Prostate gland (tissue), 2 donors: ENCODE data around the gene HTRA2. TPM values are rescaled to one million over a fixed set of nuclear protein-coding genes. Genes with fewer than 3 reads are reported as not detected.

Source experiments
- DNase-seq: peaks from one replicate; pipeline ENCODE4 v3.0.0-alpha.2; 2019; ENCODE audit warnings: low spot score
- H3K27ac ChIP-seq, 2 donors: fragments of 200-600 bp; sonication (generic); 2 replicates each; pipeline ENCODE4 v1.5.1; 2017 to 2019
- H3K27me3 ChIP-seq: fragments of 200-600 bp; sonication (generic); replicated peaks from 2 replicates; pipeline ENCODE4 v1.5.1; 2019; ENCODE audit not compliant: insufficient read depth
- H3K36me3 ChIP-seq, 2 donors: fragments of 200-600 bp; sonication (generic); 1 replicate in 1 of 2; 2 replicates in 1 of 2; pipeline versions ENCODE4 v1.5.1 to v1.8.1; 2017 to 2019
- H3K4me1 ChIP-seq: fragments of 200-600 bp; sonication (generic); replicated peaks from 2 replicates; pipeline ENCODE4 v1.5.1; 2019
- H3K4me3 ChIP-seq, 2 donors: fragments of 200-600 bp; sonication (generic); 2 replicates each; pipeline ENCODE4 v1.5.1; 2017 to 2019
- H3K9me3 ChIP-seq: fragments of 200-600 bp; sonication (generic); 2 replicates; pipeline ENCODE4 v1.5.1; 2017
- CTCF ChIP-seq, 4 experiments: fragments of 200-600 bp in 2 of 4; fragments of 450-650 bp in 2 of 4; sonication (generic) in 2 of 4; IDR thresholded peaks; 1 replicate in 3 of 4; 2 replicates in 1 of 4; pipeline ENCODE4 v1.5.1; 2016 to 2019; ENCODE audit warnings: antibody characterized with exemption in 4 of 4, mild to moderate bottlenecking in 2 of 4, moderate library complexity in 2 of 4
- POLR2A ChIP-seq: fragments of 450-650 bp; IDR thresholded peaks from one replicate; pipeline ENCODE4 v1.6.1; 2016; ENCODE audit warnings: antibody characterized with exemption, mild to moderate bottlenecking
- POLR2AphosphoS5 ChIP-seq: sonication (generic); formaldehyde crosslinking; IDR thresholded peaks from one replicate; pipeline ENCODE4 v1.6.1; 2017; ENCODE audit warnings: antibody characterized with exemption
- WGBS: methylation state at CpG from one replicate; pipeline ENCODE4 v1.1.5; 2018; 5-methylcytosine and 5-hydroxymethylcytosine counted together
- intact Hi-C: fragments of 100-400 bp; cut with DNase I; formaldehyde crosslinking; loops from one replicate; pipeline ENCODE4 v1.14.2; 2022
- total RNA-seq, 2 donors: library from RNA; depleted of rRNA; stranded (reverse); fragments of >200 nt; gene quantifications; one replicate each; pipeline ENCODE4 v1.1.0, GENCODE V29; 2016

Gene HTRA2
- total RNA-seq, 2 donors from 2014 or later = 19.1 to 37.9 TPM

GRCh38 chr2:74572178-74572925 lies 42.6 kb downstream of the HTRA2 start:
- intact Hi-C loops = no loop called here
- Histone ChIP-seq H3K4me1 (no peaks in the 10 kb centered on the region), H3K9me3 (no peaks in the 10 kb centered on the region), H3K27ac (no peak overlapping the region), H3K4me3 (no peak overlapping the region), H3K27me3 (no peaks in the 10 kb centered on the region), H3K36me3 (no peaks in the 10 kb centered on the region)
- no peak for DNase-seq
- 82% methylated on average over 3 of the region's 3 CpGs for WGBS
- no peak for TF ChIP-seq CTCF (IDR thresholded peaks at IDR 0.05)
- no peak for TF ChIP-seq POLR2A
- TF ChIP-seq POLR2AphosphoS5 = no peak

GRCh38 chr2:74573747-74574562 lies 44.2 kb downstream of the HTRA2 start:
- no peaks in the 10 kb centered on the region for H3K27me3 ChIP-seq
- no peaks in the 10 kb centered on the region for H3K4me1 ChIP-seq
- DNase-seq = no peak
- intact Hi-C loops = no loop called here
- H3K4me3 ChIP-seq = no peak overlapping the region
- H3K9me3 ChIP-seq = no peaks in the 10 kb centered on the region
- 45% methylated on average over 7 of the region's 7 CpGs for WGBS
- TF ChIP-seq POLR2A (no peak), CTCF (IDR thresholded peaks at IDR 0.05) (no peak), POLR2AphosphoS5 (no peak)
- no peak overlapping the region for H3K27ac ChIP-seq
- no peaks in the 10 kb centered on the region for H3K36me3 ChIP-seq

DNA sequence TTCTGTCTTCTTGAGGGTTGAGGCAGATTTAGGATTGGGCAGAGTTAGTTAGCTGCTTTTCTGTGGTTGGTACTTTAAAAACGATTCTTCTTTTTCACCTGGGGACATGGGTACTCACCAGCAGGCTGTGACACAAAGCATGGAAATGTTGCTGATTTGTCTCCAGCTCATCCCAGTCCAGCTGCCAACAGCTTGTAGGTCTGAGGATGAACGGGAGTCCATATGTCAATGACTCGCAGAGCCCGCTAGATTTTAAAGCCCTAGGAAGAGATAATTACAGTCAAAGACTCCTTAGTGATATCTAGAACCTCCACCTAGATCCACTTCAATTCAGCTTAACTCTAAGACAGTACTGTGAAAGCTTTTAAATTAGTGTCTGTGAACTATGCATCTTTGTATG lies 45.6 kb downstream of the HTRA2 start:
- intact Hi-C loops = no loop called here
- Histone ChIP-seq H3K36me3 (no peaks in the 10 kb centered on the region), H3K9me3 (no peaks in the 10 kb centered on the region), H3K4me1 (no peaks in the 10 kb centered on the region), H3K27ac (no peak overlapping the region), H3K4me3 (no peak overlapping the region), H3K27me3 (no peaks in the 10 kb centered on the region)
- DNase-seq = no peak
- TF ChIP-seq CTCF (IDR thresholded peaks at IDR 0.05) = no peak
- TF ChIP-seq POLR2AphosphoS5 = no peak
- TF ChIP-seq POLR2A = no peak
- WGBS = 94% methylated on average over 4 of the region's 4 CpGs

DNA sequence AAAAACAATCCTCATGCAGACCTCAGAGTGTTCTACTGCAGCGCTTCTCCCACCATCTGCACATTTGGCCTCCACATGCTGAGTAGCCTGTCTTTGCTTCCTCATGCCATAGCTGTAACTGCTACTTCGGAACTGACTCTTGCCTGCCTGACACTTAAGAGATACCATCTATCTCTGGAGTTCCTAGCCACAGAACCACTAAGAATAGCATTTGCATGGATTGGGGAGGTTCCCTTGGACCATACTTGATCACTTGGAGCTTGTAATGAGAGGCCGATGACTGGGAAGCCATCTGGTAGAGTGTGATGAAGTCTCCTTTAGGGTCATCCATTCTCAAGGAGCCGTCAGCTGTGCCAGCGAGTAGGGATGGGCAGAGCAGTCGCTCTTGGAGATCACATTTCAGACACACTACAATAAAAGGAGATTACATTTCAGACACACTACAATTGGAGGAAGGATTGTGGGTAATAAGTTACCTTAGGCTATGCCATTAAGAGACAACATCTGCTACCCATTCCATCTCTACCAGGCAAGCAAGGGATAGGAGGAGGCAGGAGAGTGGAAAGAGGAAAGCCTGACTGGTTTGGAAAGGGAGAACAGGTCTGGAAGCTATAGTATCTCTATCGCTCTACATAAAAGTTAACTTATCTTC lies 46.6 kb downstream of the HTRA2 start:
- Histone ChIP-seq H3K27me3 (no peaks in the 10 kb centered on the region), H3K9me3 (no peaks in the 10 kb centered on the region), H3K36me3 (no peaks in the 10 kb centered on the region), H3K27ac (no peak overlapping the region), H3K4me3 (no peak overlapping the region), H3K4me1 (no peaks in the 10 kb centered on the region)
- DNase-seq = no peak
- WGBS = 55% methylated on average over 7 of the region's 7 CpGs
- intact Hi-C loops = no loop called here
- TF ChIP-seq CTCF (IDR thresholded peaks at IDR 0.05) = no peak
- TF ChIP-seq POLR2AphosphoS5 = no peak
- TF ChIP-seq POLR2A = no peak
